ENCODE measurements around the gene AFMID.
"Not testable (repeated sequence)": the region's sequence is repeated elsewhere in the genome, so short reads cannot be mapped to it uniquely, and the experiment has no call there.

Gene AFMID

GRCh38 chr17:78252701-78253635 is 65.8 kb downstream of the AFMID start:
- no peak for DNase-seq

GRCh38 chr17:78253636-78253945 is 66.4 kb downstream of the AFMID start:
- not testable (repeated sequence) for DNase-seq

- DNase-seq = peak in 55 of 56 donors; percentile 31 to 91 (median 73)
Observed at GRCh38 chr17:78253946-78254672, 66.9 kb downstream of the AFMID start.

GRCh38 chr17:78255029-78255656 is 68.0 kb downstream of the AFMID start:
- DNase-seq = no peak

- no peak for DNase-seq
Observed at GRCh38 chr17:78255953-78256706, 69.0 kb downstream of the AFMID start.

GRCh38 chr17:78256707-78257591 is 69.8 kb downstream of the AFMID start:
- DNase-seq = no peak

Measured in amygdala (tissue), 56 donors.